Left ventricle myocardium inferior (tissue), 1 donor: Measurements from ENCODE around the gene THRAP3. TPM values are rescaled to one million over a fixed set of nuclear protein-coding genes. Genes with fewer than 3 reads are reported as not detected.

Experiments
- DNase-seq: peaks from one replicate; pipeline ENCODE4 v3.0.0-alpha.2; 2020
- H3K27ac ChIP-seq: fragments of 200-600 bp; replicated peaks from 2 replicates; pipeline ENCODE4 v1.8.0; 2021
- H3K27me3 ChIP-seq: fragments of 200-600 bp; 2 replicates; pipeline ENCODE4 v1.8.0; 2021; ENCODE audit warnings: low read depth
- H3K36me3 ChIP-seq: fragments of 200-600 bp; 2 replicates; pipeline ENCODE4 v1.8.0; 2021
- H3K4me1 ChIP-seq: fragments of 200-600 bp; 2 replicates; pipeline ENCODE4 v1.8.0; 2021
- H3K4me3 ChIP-seq: fragments of 200-600 bp; 2 replicates; pipeline ENCODE4 v1.8.0; 2021; ENCODE audit warnings: mild to moderate bottlenecking, moderate library complexity
- H3K9me3 ChIP-seq: fragments of 200-600 bp; replicated peaks from 2 replicates; pipeline ENCODE4 v1.8.0; 2021
- CTCF ChIP-seq: fragments of 200-600 bp; IDR thresholded peaks from 2 replicates; pipeline ENCODE4 v1.8.0; 2021; ENCODE audit warnings: antibody characterized with exemption, mild to moderate bottlenecking, borderline replicate concordance
- intact Hi-C: fragments of 100-400 bp; cut with micrococcal nuclease; formaldehyde crosslinking; loops from one replicate; pipeline ENCODE4 v1.11.0; 2022
- total RNA-seq: library from RNA; stranded (reverse); fragmentation: NEBNext Ultra II Directional; extraction: Animal tissue kit (Norgen Biotek cat#: 25700); gene quantifications from one replicate; pipeline ENCODE4 v1.2.1, GENCODE V29; 2021
- donor health status: DM: no; HTN: yes; CAD: no; lungs with severe emphysema.

Gene THRAP3
- total RNA-seq, 1 donor from 2014 or later, result 59.0 TPM

GRCh38 chr1:36203554-36204346, 20.5 kb upstream of the THRAP3 start:
- peak overlapping the region; percentile 95 for H3K27ac ChIP-seq
- TF ChIP-seq CTCF, result no peak
- intact Hi-C loops, result no loop called here
- peak overlapping the region; percentile 44 for H3K4me3 ChIP-seq
- no peaks in the 10 kb centered on the region for H3K9me3 ChIP-seq
- H3K4me1 ChIP-seq, result peaks cover 58% of the 10 kb centered on the region
- no peaks in the 10 kb centered on the region for H3K27me3 ChIP-seq
- DNase-seq, result peak; percentile 67
- H3K36me3 ChIP-seq, result no peaks in the 10 kb centered on the region

GRCh38 chr1:36204347-36204909, 19.8 kb upstream of the THRAP3 start:
- peak overlapping the region; percentile 44 for H3K4me3 ChIP-seq
- H3K27ac ChIP-seq, result peak overlapping the region; percentile 95
- peaks cover 57% of the 10 kb centered on the region for H3K4me1 ChIP-seq
- no peak for TF ChIP-seq CTCF
- H3K36me3 ChIP-seq, result no peaks in the 10 kb centered on the region
- no peaks in the 10 kb centered on the region for H3K27me3 ChIP-seq
- DNase-seq, result peak; percentile 57
- H3K9me3 ChIP-seq, result no peaks in the 10 kb centered on the region
- intact Hi-C loops, result no loop called here

- TF ChIP-seq CTCF, result no peak
- Histone ChIP-seq H3K36me3 (no peaks in the 10 kb centered on the region), H3K4me1 (peaks cover 44% of the 10 kb centered on the region)
Measured at GRCh38 chr1:36206323-36206858, 17.9 kb upstream of the THRAP3 start.

GRCh38 chr1:36207339-36207738, 16.9 kb upstream of the THRAP3 start:
- no peak for TF ChIP-seq CTCF
- no peak overlapping the region for H3K4me3 ChIP-seq
- H3K27me3 ChIP-seq, result no peaks in the 10 kb centered on the region
- H3K4me1 ChIP-seq, result peaks cover 39% of the 10 kb centered on the region
- DNase-seq, result peak; percentile 49
- H3K9me3 ChIP-seq, result no peaks in the 10 kb centered on the region
- intact Hi-C loops, result no loop called here
- H3K27ac ChIP-seq, result peak overlapping the region; percentile 56
- no peaks in the 10 kb centered on the region for H3K36me3 ChIP-seq

More at GRCh38 chr1:36206323-36206858, 17.9 kb upstream of the THRAP3 start:
- intact Hi-C loops, result no loop called here
- Histone ChIP-seq H3K27me3 (no peaks in the 10 kb centered on the region), H3K4me3 (no peak overlapping the region), H3K27ac (peak overlapping the region; percentile 56), H3K9me3 (no peaks in the 10 kb centered on the region)
- no peak for DNase-seq

GRCh38 chr1:36208978-36209703, 15.1 kb upstream of the THRAP3 start:
- Histone ChIP-seq H3K36me3 (no peaks in the 10 kb centered on the region), H3K4me1 (peaks cover 35% of the 10 kb centered on the region), H3K4me3 (no peak overlapping the region), H3K27ac (peak overlapping the region; percentile 27), H3K9me3 (no peaks in the 10 kb centered on the region), H3K27me3 (no peaks in the 10 kb centered on the region)
- TF ChIP-seq CTCF, result no peak
- intact Hi-C loops, result no loop called here
- DNase-seq, result no peak
